ENCODE results near the gene GPATCH2L. TPM values are rescaled to one million over a fixed set of nuclear protein-coding genes. Genes with fewer than 3 reads are reported as not detected.

GPATCH2L gene
- total RNA-seq, 1 experiment from 2014 or later: 71.8 TPM

DNA sequence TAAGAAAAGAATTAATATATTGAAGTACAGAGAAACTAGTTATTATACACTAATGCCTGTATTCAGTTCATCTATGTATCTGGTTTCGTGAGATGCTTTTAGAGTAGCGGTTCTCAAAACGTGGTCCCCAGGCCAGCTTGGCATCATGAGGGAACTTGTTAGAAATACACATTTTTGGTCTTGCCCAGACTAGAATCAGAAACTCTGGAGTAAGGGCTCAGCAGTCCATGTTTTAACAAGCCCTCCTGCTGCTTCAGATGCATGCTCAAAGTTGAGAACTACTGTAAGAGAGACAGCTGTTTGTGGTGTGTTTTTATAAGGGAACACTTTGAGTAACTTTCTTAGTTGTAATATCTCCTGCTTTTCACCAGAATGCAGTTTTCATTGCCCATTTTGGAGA is 18.1 kb downstream of the GPATCH2L start:
- peaks cover 9% of the 10 kb centered on the region; the same call in 1 of the 2 replicates for H4K20me1 ChIP-seq (ENCODE audit: insufficient read depth, low read depth, low read length)
- H2AFZ ChIP-seq (ENCODE audit: low read length): no peak overlapping the region
- H3K9me2 ChIP-seq (replicated peaks; ENCODE audit: insufficient read depth, low read length): no peaks in the 10 kb centered on the region
- no peaks in the 10 kb centered on the region for H3K9me3 ChIP-seq (ENCODE audit: low read length)
- no peak overlapping the region for H3K4me3 ChIP-seq (ENCODE audit: low read length)
- peaks cover 97% of the 10 kb centered on the region for H3K79me2 ChIP-seq (ENCODE audit: low read length)
- no peak overlapping the region for H3K4me2 ChIP-seq (ENCODE audit: low read depth, low read length, poor library complexity, severe bottlenecking)
- H3K27ac ChIP-seq (ENCODE audit: low read length): no peak overlapping the region
- H3K36me3 ChIP-seq (ENCODE audit: insufficient read depth, low read length): peaks cover 73% of the 10 kb centered on the region
- no peaks in the 10 kb centered on the region for H3K4me1 ChIP-seq (ENCODE audit: low read length)
- DNase-seq: no peak
- H3K27me3 ChIP-seq (ENCODE audit: low read length): no peaks in the 10 kb centered on the region
- H3K9ac ChIP-seq (ENCODE audit: low read length): no peak overlapping the region

DNA sequence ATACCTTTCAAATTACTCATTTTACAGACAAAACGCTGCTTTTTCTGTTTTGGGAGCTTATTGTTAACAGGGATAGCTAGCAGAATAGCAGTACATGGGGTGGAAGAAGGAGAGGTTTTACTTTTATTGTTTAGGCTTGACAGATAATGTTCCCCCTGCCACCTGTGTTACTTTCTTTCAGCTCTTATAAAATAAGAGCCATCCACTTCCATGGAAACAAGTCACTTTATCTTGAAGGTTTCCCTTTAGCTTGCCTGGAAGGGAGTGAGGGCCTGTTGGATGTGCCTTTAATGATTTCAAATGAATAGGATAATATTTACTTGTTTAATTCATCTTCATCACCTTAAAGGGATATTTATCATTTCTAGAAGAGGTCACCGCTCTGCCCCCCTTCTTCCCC is 23.3 kb downstream of the GPATCH2L start:
- Histone ChIP-seq H3K9ac (ENCODE audit: low read length) (no peak overlapping the region), H3K4me1 (ENCODE audit: low read length) (no peaks in the 10 kb centered on the region), H4K20me1 (ENCODE audit: insufficient read depth, low read depth, low read length) (peaks cover 7% of the 10 kb centered on the region; the same call in 1 of the 2 replicates), H3K4me2 (ENCODE audit: low read depth, low read length, poor library complexity, severe bottlenecking) (no peak overlapping the region), H3K27ac (ENCODE audit: low read length) (no peak overlapping the region), H3K79me2 (ENCODE audit: low read length) (peaks cover 73% of the 10 kb centered on the region), H3K27me3 (ENCODE audit: low read length) (no peaks in the 10 kb centered on the region), H3K4me3 (ENCODE audit: low read length) (no peak overlapping the region), H2AFZ (ENCODE audit: low read length) (no peak overlapping the region), H3K9me2 (replicated peaks; ENCODE audit: insufficient read depth, low read length) (no peaks in the 10 kb centered on the region), H3K36me3 (ENCODE audit: insufficient read depth, low read length) (peaks cover 55% of the 10 kb centered on the region; the same call in 1 of the 2 replicates), H3K9me3 (ENCODE audit: low read length) (no peaks in the 10 kb centered on the region)
- DNase-seq: no peak

DNA sequence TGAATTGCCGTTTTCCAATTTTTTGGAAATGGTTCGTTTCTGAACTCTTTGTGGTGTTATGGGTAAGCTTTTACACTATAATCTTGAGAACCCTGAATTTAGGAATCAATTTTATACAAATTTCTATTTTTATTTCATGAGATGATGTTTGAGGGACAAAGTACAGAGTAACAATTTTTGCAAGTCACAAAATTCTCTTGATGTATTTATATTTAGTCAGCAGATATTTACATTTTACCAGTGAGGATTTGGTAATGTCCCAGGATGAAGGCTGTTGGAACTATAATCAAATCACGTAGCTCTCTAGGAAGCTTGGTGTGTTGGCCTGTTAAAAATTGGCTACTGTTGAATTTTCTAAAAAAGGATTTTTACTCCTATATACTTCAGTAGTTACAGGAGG is 24.2 kb downstream of the GPATCH2L start:
- H2AFZ ChIP-seq (ENCODE audit: low read length): no peak overlapping the region
- no peaks in the 10 kb centered on the region for H3K9me3 ChIP-seq (ENCODE audit: low read length)
- H3K79me2 ChIP-seq (ENCODE audit: low read length): peaks cover 63% of the 10 kb centered on the region
- no peaks in the 10 kb centered on the region for H3K27me3 ChIP-seq (ENCODE audit: low read length)
- no peak for DNase-seq
- peaks cover 60% of the 10 kb centered on the region for H3K36me3 ChIP-seq (ENCODE audit: insufficient read depth, low read length)
- 0 out of 2 replicates have a peak, but pooled peaks cover 4% of the 10 kb centered on the region for H4K20me1 ChIP-seq (ENCODE audit: insufficient read depth, low read depth, low read length)
- H3K4me2 ChIP-seq (ENCODE audit: low read depth, low read length, poor library complexity, severe bottlenecking): no peak overlapping the region
- no peaks in the 10 kb centered on the region for H3K9me2 ChIP-seq (replicated peaks; ENCODE audit: insufficient read depth, low read length)
- no peak overlapping the region for H3K27ac ChIP-seq (ENCODE audit: low read length)
- no peak overlapping the region for H3K4me3 ChIP-seq (ENCODE audit: low read length)
- no peaks in the 10 kb centered on the region for H3K4me1 ChIP-seq (ENCODE audit: low read length)
- no peak overlapping the region for H3K9ac ChIP-seq (ENCODE audit: low read length)

DNA sequence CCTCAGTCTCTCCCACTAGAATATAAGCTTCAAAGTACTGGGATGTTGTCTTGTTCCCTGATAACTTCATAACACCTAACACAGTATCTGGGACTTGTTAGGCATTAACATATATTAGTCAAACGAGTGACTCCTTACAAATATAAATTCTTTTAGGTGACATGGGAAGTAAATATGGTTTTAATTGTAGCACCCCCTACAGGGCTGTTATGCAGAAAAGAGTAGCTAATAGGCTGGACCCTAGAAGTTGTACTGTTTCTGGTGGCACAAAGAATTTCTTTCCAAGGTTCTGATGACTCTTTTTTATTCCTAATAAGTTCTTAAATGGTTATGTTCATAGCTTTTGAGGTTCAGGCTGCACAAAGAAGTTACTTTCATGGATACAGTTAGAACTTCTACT is 29.8 kb downstream of the GPATCH2L start:
- Histone ChIP-seq H3K9me3 (ENCODE audit: low read length) (no peaks in the 10 kb centered on the region), H3K9ac (ENCODE audit: low read length) (no peak overlapping the region), H3K79me2 (ENCODE audit: low read length) (peaks cover 57% of the 10 kb centered on the region), H4K20me1 (ENCODE audit: insufficient read depth, low read depth, low read length) (no peaks in the 10 kb centered on the region), H3K4me1 (ENCODE audit: low read length) (peaks cover 11% of the 10 kb centered on the region), H3K27me3 (ENCODE audit: low read length) (no peaks in the 10 kb centered on the region), H3K9me2 (replicated peaks; ENCODE audit: insufficient read depth, low read length) (no peaks in the 10 kb centered on the region), H3K4me2 (ENCODE audit: low read depth, low read length, poor library complexity, severe bottlenecking) (no peak overlapping the region), H3K36me3 (ENCODE audit: insufficient read depth, low read length) (peaks cover 57% of the 10 kb centered on the region), H2AFZ (ENCODE audit: low read length) (no peak overlapping the region), H3K4me3 (ENCODE audit: low read length) (no peak overlapping the region), H3K27ac (ENCODE audit: low read length) (no peak overlapping the region)
- DNase-seq: peak; percentile 63

DNA sequence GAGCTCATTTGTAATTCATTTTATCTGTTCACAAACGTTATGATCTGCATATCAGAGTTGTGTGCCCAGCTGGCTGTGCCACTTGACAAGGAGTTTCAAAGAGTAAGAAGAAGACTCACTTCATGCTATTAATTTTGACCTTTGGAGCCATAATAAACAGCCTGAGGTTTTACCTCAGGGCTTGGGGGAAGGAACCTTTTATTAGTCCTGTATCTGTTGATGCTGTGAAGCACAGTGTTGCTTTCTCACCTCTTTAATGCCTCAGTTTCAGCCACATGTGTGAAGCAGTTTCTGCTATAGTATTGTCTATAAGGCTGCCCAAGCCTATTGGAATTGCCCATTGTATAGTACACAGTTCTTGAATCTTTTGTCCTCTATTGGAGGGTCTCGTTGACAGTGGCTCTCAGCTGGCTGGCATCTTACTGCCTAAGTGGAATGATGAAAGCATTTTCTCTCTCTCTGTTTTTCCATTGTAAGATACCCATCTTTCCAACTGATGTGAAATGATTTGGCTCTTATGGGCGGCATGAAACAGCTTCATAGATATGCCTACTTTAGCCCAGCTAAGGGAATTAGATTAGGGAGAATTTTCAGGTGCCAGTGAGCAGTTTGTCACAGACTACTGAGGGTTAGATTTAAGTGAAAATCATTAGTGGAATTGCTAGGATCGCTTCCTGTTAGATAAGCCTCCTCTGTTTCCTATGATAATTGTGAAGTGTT is 34.7 kb downstream of the GPATCH2L start:
- H3K36me3 ChIP-seq (ENCODE audit: insufficient read depth, low read length): peaks cover 39% of the 10 kb centered on the region
- no peaks in the 10 kb centered on the region for H4K20me1 ChIP-seq (ENCODE audit: insufficient read depth, low read depth, low read length)
- no peak overlapping the region for H3K4me3 ChIP-seq (ENCODE audit: low read length)
- H3K9me3 ChIP-seq (ENCODE audit: low read length): no peaks in the 10 kb centered on the region
- no peak overlapping the region for H3K9ac ChIP-seq (ENCODE audit: low read length)
- H3K4me1 ChIP-seq (ENCODE audit: low read length): peaks cover 26% of the 10 kb centered on the region
- no peaks in the 10 kb centered on the region for H3K9me2 ChIP-seq (replicated peaks; ENCODE audit: insufficient read depth, low read length)
- H3K27ac ChIP-seq (ENCODE audit: low read length): no peak overlapping the region
- peaks cover 72% of the 10 kb centered on the region for H3K79me2 ChIP-seq (ENCODE audit: low read length)
- DNase-seq: no peak
- no peaks in the 10 kb centered on the region for H3K27me3 ChIP-seq (ENCODE audit: low read length)
- no peak overlapping the region for H3K4me2 ChIP-seq (ENCODE audit: low read depth, low read length, poor library complexity, severe bottlenecking)
- no peak overlapping the region for H2AFZ ChIP-seq (ENCODE audit: low read length)

DNA sequence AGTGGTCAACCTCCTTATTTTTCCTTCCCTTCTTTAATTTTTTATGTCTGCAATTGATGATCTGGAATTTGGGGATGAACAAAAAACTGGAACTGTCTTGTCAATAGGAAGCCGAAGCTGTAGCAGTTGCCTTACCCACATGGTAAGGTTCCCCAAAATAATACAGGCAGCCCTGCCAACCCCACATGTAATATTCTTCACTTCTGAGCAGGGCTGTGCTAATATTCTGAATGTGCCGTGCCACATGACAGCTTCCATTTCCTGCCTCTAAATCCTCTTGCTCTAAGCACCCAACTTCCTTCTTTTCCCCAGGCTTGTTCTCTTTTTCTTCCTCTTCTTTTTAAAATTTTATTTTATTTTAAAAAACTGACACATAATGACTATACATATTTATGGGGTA is 39.6 kb downstream of the GPATCH2L start:
- no peaks in the 10 kb centered on the region for H3K27me3 ChIP-seq (ENCODE audit: low read length)
- peaks cover 48% of the 10 kb centered on the region for H3K4me1 ChIP-seq (ENCODE audit: low read length)
- peak; percentile 55 for DNase-seq
- no peak overlapping the region for H3K9ac ChIP-seq (ENCODE audit: low read length)
- H3K36me3 ChIP-seq (ENCODE audit: insufficient read depth, low read length): peaks cover 54% of the 10 kb centered on the region
- no peaks in the 10 kb centered on the region for H3K9me2 ChIP-seq (replicated peaks; ENCODE audit: insufficient read depth, low read length)
- H4K20me1 ChIP-seq (ENCODE audit: insufficient read depth, low read depth, low read length): no peaks in the 10 kb centered on the region
- no peak overlapping the region for H3K4me3 ChIP-seq (ENCODE audit: low read length)
- no peaks in the 10 kb centered on the region for H3K9me3 ChIP-seq (ENCODE audit: low read length)
- no peak overlapping the region for H3K4me2 ChIP-seq (ENCODE audit: low read depth, low read length, poor library complexity, severe bottlenecking)
- no peak overlapping the region for H2AFZ ChIP-seq (ENCODE audit: low read length)
- H3K27ac ChIP-seq (ENCODE audit: low read length): peak overlapping the region; percentile 60
- peaks cover 61% of the 10 kb centered on the region for H3K79me2 ChIP-seq (ENCODE audit: low read length)

DNA sequence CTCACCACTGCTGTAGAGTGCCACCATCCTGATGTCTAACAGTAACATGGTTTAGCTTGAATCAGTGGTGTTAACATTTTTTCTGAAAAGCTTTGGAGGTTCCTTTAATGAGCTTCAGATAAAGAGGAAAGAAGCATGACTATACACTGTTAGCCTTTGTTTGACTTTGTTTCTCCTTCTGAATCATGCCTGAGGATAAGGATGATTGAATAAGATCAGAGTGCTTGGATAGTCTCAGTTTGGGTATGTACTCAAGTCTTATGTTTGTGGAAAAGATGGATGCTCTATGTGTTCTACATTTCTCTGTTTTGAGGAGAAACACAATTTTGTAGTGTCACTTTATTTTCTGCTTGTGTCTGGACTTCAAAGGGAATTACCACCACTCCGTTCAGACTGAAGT is 42.0 kb downstream of the GPATCH2L start:
- Histone ChIP-seq H4K20me1 (ENCODE audit: insufficient read depth, low read depth, low read length) (no peaks in the 10 kb centered on the region), H3K9me3 (ENCODE audit: low read length) (no peaks in the 10 kb centered on the region), H3K4me3 (ENCODE audit: low read length) (no peak overlapping the region), H3K27me3 (ENCODE audit: low read length) (no peaks in the 10 kb centered on the region), H3K27ac (ENCODE audit: low read length) (peak overlapping the region; percentile 75), H3K4me2 (ENCODE audit: low read depth, low read length, poor library complexity, severe bottlenecking) (peak overlapping the region; percentile 57), H3K9me2 (replicated peaks; ENCODE audit: insufficient read depth, low read length) (no peaks in the 10 kb centered on the region), H2AFZ (ENCODE audit: low read length) (no peak overlapping the region), H3K4me1 (ENCODE audit: low read length) (peaks cover 43% of the 10 kb centered on the region), H3K9ac (ENCODE audit: low read length) (no peak overlapping the region), H3K36me3 (ENCODE audit: insufficient read depth, low read length) (peaks cover 69% of the 10 kb centered on the region), H3K79me2 (ENCODE audit: low read length) (peaks cover 39% of the 10 kb centered on the region)
- no peak for DNase-seq

DNA sequence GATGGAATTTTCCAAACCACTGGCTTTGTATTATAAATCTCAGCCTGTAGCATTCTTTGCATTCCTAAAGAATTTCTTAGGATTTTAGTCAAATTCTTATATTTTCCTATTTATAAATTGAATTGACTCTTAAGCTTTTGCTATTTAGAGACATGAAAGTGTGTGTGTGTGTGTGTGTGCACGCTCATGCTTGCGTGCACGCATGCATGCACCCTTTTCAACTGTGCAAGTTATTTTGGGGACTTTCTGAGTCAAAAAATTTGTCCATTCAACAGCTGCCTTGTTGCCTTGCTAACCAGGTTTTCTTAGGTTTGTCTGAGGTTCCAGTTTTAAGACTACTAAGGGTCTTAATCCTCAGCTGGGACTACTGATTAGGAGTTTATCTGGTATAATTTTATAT is 42.6 kb downstream of the GPATCH2L start:
- H3K27ac ChIP-seq (ENCODE audit: low read length): peak overlapping the region; percentile 75

More for the DNA sequence above, 42.6 kb downstream of the GPATCH2L start:
- no peak overlapping the region for H2AFZ ChIP-seq (ENCODE audit: low read length)
- H3K9me2 ChIP-seq (replicated peaks; ENCODE audit: insufficient read depth, low read length): no peaks in the 10 kb centered on the region
- peaks cover 75% of the 10 kb centered on the region for H3K36me3 ChIP-seq (ENCODE audit: insufficient read depth, low read length)
- no peaks in the 10 kb centered on the region for H4K20me1 ChIP-seq (ENCODE audit: insufficient read depth, low read depth, low read length)
- no peaks in the 10 kb centered on the region for H3K27me3 ChIP-seq (ENCODE audit: low read length)
- no peak overlapping the region; the same call in 1 of the 2 replicates for H3K4me3 ChIP-seq (ENCODE audit: low read length)
- H3K9ac ChIP-seq (ENCODE audit: low read length): no peak overlapping the region
- peaks cover 33% of the 10 kb centered on the region for H3K79me2 ChIP-seq (ENCODE audit: low read length)
- peak overlapping the region; percentile 57 for H3K4me2 ChIP-seq (ENCODE audit: low read depth, low read length, poor library complexity, severe bottlenecking)
- H3K9me3 ChIP-seq (ENCODE audit: low read length): no peaks in the 10 kb centered on the region
- DNase-seq: peak; percentile 84
- H3K4me1 ChIP-seq (ENCODE audit: low read length): peaks cover 43% of the 10 kb centered on the region
